Caco-2 (cell line): Measurements from ENCODE around the gene CST1. TPM values are rescaled to one million over a fixed set of nuclear protein-coding genes. Genes with fewer than 3 reads are reported as not detected.

Source experiments
- BruUV-seq: library from RNA; stranded (reverse); fragments of 400-500 nt; replicated peaks from 2 replicates; lab custom pipeline; 2021; lab: Mats Ljungman, UMichigan
- CTCF ChIA-PET: fragments of 300-600 bp; sonication (Branson Sonifier 250); formaldehyde crosslinking; loops from one replicate; lab custom pipeline; 2022; ENCODE audit warnings: antibody characterized with exemption; lab: Charles Lee
- POLR2A ChIA-PET: fragments of 300-600 bp; sonication (Branson Sonifier 250); formaldehyde crosslinking; loops from one replicate; lab custom pipeline; 2022; ENCODE audit warnings: antibody characterized with exemption; lab: Charles Lee
- DNase-seq, 2 experiments: peaks; one replicate each; pipeline versions ENCODE4 v3.0.0 to v3.0.0-alpha.2; 2020 to 2022
- H3K27me3 ChIP-seq: replicated peaks from 2 replicates; pipeline ENCODE4 v1.6.0; 2011; ENCODE audit warnings: low read length; ENCODE audit not compliant: control insufficient read depth, insufficient read depth
- H3K36me3 ChIP-seq: 2 replicates; pipeline ENCODE4 v1.5.1; 2011; ENCODE audit warnings: low read length; ENCODE audit not compliant: control insufficient read depth, insufficient read depth
- H3K4me1 ChIP-seq: fragments of 250-450 bp; sonication (Bioruptor Pico); 2 replicates; pipeline ENCODE4 v1.5.1; 2020; ENCODE audit warnings: mild to moderate bottlenecking
- H3K4me3 ChIP-seq: 2 replicates; pipeline ENCODE4 v1.5.1; 2011; ENCODE audit warnings: low read depth, mild to moderate bottlenecking, control low read depth, low read length
- H3K9me3 ChIP-seq: fragments of 250-450 bp; sonication (Bioruptor Pico); 2 replicates; pipeline ENCODE4 v1.5.1; 2020; ENCODE audit warnings: mild to moderate bottlenecking, moderate library complexity
- H3K27ac Mint-ChIP-seq: one replicate; pipeline ENCODE4 v1.8.0; 2022; ENCODE audit warnings: mixed read lengths; ENCODE audit not compliant: unreplicated experiment
- H3K27me3 Mint-ChIP-seq: one replicate; pipeline ENCODE4 v1.8.0; 2022; ENCODE audit warnings: mixed read lengths; ENCODE audit not compliant: insufficient read depth, unreplicated experiment
- H3K36me3 Mint-ChIP-seq: one replicate; pipeline ENCODE4 v1.8.0; 2022; ENCODE audit warnings: mild to moderate bottlenecking, mixed read lengths; ENCODE audit not compliant: insufficient read depth, unreplicated experiment
- H3K4me1 Mint-ChIP-seq: one replicate; pipeline ENCODE4 v1.8.0; 2022; ENCODE audit warnings: low read depth, mixed read lengths; ENCODE audit not compliant: unreplicated experiment
- H3K4me3 Mint-ChIP-seq: one replicate; pipeline ENCODE4 v1.8.0; 2022; ENCODE audit warnings: mild to moderate bottlenecking, moderate library complexity, mixed read lengths; ENCODE audit not compliant: unreplicated experiment
- H3K9me3 Mint-ChIP-seq: one replicate; pipeline ENCODE4 v1.8.0; 2022; ENCODE audit warnings: mixed read lengths; ENCODE audit not compliant: unreplicated experiment
- CTCF ChIP-seq, 2 experiments: fragments of 200-600 bp in 1 of 2; IDR thresholded peaks; 1 replicate in 1 of 2; 2 replicates in 1 of 2; pipeline versions ENCODE4 v1.5.1 to v1.8.0; 2011 to 2022; ENCODE audit warnings: antibody characterized with exemption in 1 of 2, control low read depth in 1 of 2, inconsistent platforms in 1 of 2, low read depth in 1 of 2, low read length in 1 of 2, mild to moderate bottlenecking in 1 of 2, moderate library complexity in 1 of 2; ENCODE audit not compliant: insufficient read depth in 1 of 2, severe bottlenecking in 1 of 2, unreplicated experiment in 1 of 2
- intact Hi-C: fragments of 100-400 bp; cut with micrococcal nuclease; formaldehyde crosslinking; loops from one replicate; pipeline ENCODE4 v1.10.0; 2022; ENCODE audit not compliant: unreplicated experiment
- total RNA-seq: library from RNA; stranded (reverse); gene quantifications from 2 replicates; pipeline ENCODE4 v1.2.3, GENCODE V29; 2022

Gene CST1
- total RNA-seq, 1 experiment from 2014 or later = 499 TPM

GRCh38 chr20:23710771-23711170, 40.0 kb downstream of the CST1 start:
- H3K27ac Mint-ChIP-seq = no peak overlapping the region
- no peak overlapping the region for H3K4me3 ChIP-seq
- CTCF ChIA-PET = no interaction called here
- no peaks in the 10 kb centered on the region for H3K36me3 ChIP-seq
- H3K4me1 Mint-ChIP-seq = no peaks in the 10 kb centered on the region
- H3K9me3 ChIP-seq = no peaks in the 10 kb centered on the region
- no peaks in the 10 kb centered on the region for H3K36me3 Mint-ChIP-seq
- POLR2A ChIA-PET = no interaction called here
- H3K4me1 ChIP-seq = no peaks in the 10 kb centered on the region
- DNase-seq = no peak
- BruUV-seq = no TSS peak
- H3K27me3 ChIP-seq = no peaks in the 10 kb centered on the region
- no peaks in the 10 kb centered on the region for H3K9me3 Mint-ChIP-seq
- no peak overlapping the region for H3K4me3 Mint-ChIP-seq
- no peaks in the 10 kb centered on the region for H3K27me3 Mint-ChIP-seq
- intact Hi-C loops = no loop called here
- TF ChIP-seq CTCF (IDR thresholded peaks at IDR 0.05; ENCODE audit: insufficient read depth in 1 of 2, low read depth in 1 of 2, low read length in 1 of 2, severe bottlenecking in 1 of 2, unreplicated experiment in 1 of 2) = no peak

- Mint-ChIP-seq H3K36me3 (no peaks in the 10 kb centered on the region), H3K4me1 (peaks cover 16% of the 10 kb centered on the region), H3K4me3 (no peak overlapping the region), H3K27me3 (no peaks in the 10 kb centered on the region), H3K9me3 (no peaks in the 10 kb centered on the region), H3K27ac (no peak overlapping the region)
- Histone ChIP-seq H3K4me3 (no peak overlapping the region), H3K4me1 (peaks cover 11% of the 10 kb centered on the region; the same call in 1 of the 2 replicates), H3K36me3 (no peaks in the 10 kb centered on the region), H3K9me3 (no peaks in the 10 kb centered on the region), H3K27me3 (no peaks in the 10 kb centered on the region)
- no peak for TF ChIP-seq CTCF (IDR thresholded peaks at IDR 0.05; ENCODE audit: insufficient read depth in 1 of 2, low read depth in 1 of 2, low read length in 1 of 2, severe bottlenecking in 1 of 2, unreplicated experiment in 1 of 2)
- CTCF ChIA-PET = no interaction called here
- BruUV-seq = no TSS peak
- no peak for DNase-seq
- intact Hi-C loops = no loop called here
- POLR2A ChIA-PET = no interaction called here
These were observed 44.8 kb downstream of the CST1 start for GRCh38 chr20:23705895-23706294.

- H3K27ac Mint-ChIP-seq = no peak overlapping the region
- POLR2A ChIA-PET = no interaction called here
These were observed 48.7 kb downstream of the CST1 start for GRCh38 chr20:23702021-23702420.

More at GRCh38 chr20:23702021-23702420, 48.7 kb downstream of the CST1 start:
- Mint-ChIP-seq H3K4me1 (peaks cover 40% of the 10 kb centered on the region), H3K36me3 (no peaks in the 10 kb centered on the region), H3K4me3 (no peak overlapping the region), H3K9me3 (no peaks in the 10 kb centered on the region), H3K27me3 (no peaks in the 10 kb centered on the region)
- CTCF ChIA-PET = interaction anchor here (0.6 kb wide), 1 partner anchor 41 kb away, joined by 3 read pairs; no protein-coding TSS in a partner anchor
- DNase-seq = no peak
- Histone ChIP-seq H3K27me3 (no peaks in the 10 kb centered on the region), H3K9me3 (no peaks in the 10 kb centered on the region), H3K4me1 (peaks cover 28% of the 10 kb centered on the region), H3K36me3 (no peaks in the 10 kb centered on the region), H3K4me3 (no peak overlapping the region)
- intact Hi-C loops = no loop called here
- no peak for TF ChIP-seq CTCF (IDR thresholded peaks at IDR 0.05; ENCODE audit: insufficient read depth in 1 of 2, low read depth in 1 of 2, low read length in 1 of 2, severe bottlenecking in 1 of 2, unreplicated experiment in 1 of 2)
- BruUV-seq = no TSS peak
